ENCODE results near the gene HNRNPL.
"Not testable (repeated sequence)": the region's sequence is repeated elsewhere in the genome, so short reads cannot be mapped to it uniquely, and the experiment has no call there.

HNRNPL gene

GRCh38 chr19:38849860-38850435, at the start of gene HNRNPL:
TSS of gene HNRNPL (minus strand) at chr19:38849986. CDS start at chr19:38849966, 20 bp downstream.
- peak; percentile 100 for DNase-seq (ENCODE audit: low spot score)

- no peak for DNase-seq (ENCODE audit: low spot score)
Measured at GRCh38 chr19:38898788-38899446, 49.1 kb upstream of the HNRNPL start.

- DNase-seq (ENCODE audit: low spot score) = no peak
Measured at GRCh38 chr19:38894968-38895367, 45.2 kb upstream of the HNRNPL start.

- no peak for DNase-seq (ENCODE audit: low spot score)
Measured at GRCh38 chr19:38893341-38893771, 43.6 kb upstream of the HNRNPL start.

- no peak for DNase-seq (ENCODE audit: low spot score)
Measured at GRCh38 chr19:38892841-38893240, 43.1 kb upstream of the HNRNPL start.

GRCh38 chr19:38891771-38892170, 42.0 kb upstream of the HNRNPL start:
- peak; percentile 91 for DNase-seq (ENCODE audit: low spot score)

GRCh38 chr19:38890686-38891085, 40.9 kb upstream of the HNRNPL start:
- DNase-seq (ENCODE audit: low spot score) = no peak

GRCh38 chr19:38889803-38890202, 40.0 kb upstream of the HNRNPL start:
- no peak for DNase-seq (ENCODE audit: low spot score)

- DNase-seq (ENCODE audit: low spot score) = no peak
Measured at GRCh38 chr19:38888876-38889275, 39.1 kb upstream of the HNRNPL start.

- DNase-seq (ENCODE audit: low spot score) = not testable (repeated sequence)
Measured at GRCh38 chr19:38884691-38885090, 34.9 kb upstream of the HNRNPL start.

GRCh38 chr19:38883286-38883685, 33.5 kb upstream of the HNRNPL start:
- no peak for DNase-seq (ENCODE audit: low spot score)

GRCh38 chr19:38880882-38881609, 31.3 kb upstream of the HNRNPL start:
- DNase-seq (ENCODE audit: low spot score) = no peak

- no peak for DNase-seq (ENCODE audit: low spot score)
Measured at GRCh38 chr19:38880076-38880881, 30.5 kb upstream of the HNRNPL start.

- no peak for DNase-seq (ENCODE audit: low spot score)
Measured at GRCh38 chr19:38879400-38879751, 29.6 kb upstream of the HNRNPL start.

GRCh38 chr19:38878575-38879399, 29.0 kb upstream of the HNRNPL start:
- no peak for DNase-seq (ENCODE audit: low spot score)

GRCh38 chr19:38877781-38878574, 28.2 kb upstream of the HNRNPL start, which contains the start of gene RINL:
TSS of gene RINL (minus strand) at chr19:38878275. CDS start at chr19:38876742, 1,533 bp downstream.
- DNase-seq (ENCODE audit: low spot score) = no peak

GRCh38 chr19:38875656-38876395, 26.0 kb upstream of the HNRNPL start:
- no peak for DNase-seq (ENCODE audit: low spot score)

GRCh38 chr19:38873400-38873799, 23.6 kb upstream of the HNRNPL start:
- not testable (repeated sequence) for DNase-seq (ENCODE audit: low spot score)

- DNase-seq (ENCODE audit: low spot score) = no peak
Measured at GRCh38 chr19:38870612-38871011, 20.8 kb upstream of the HNRNPL start.
